ENCODE measurements around the gene VGLL4.

- no peak for TF ChIP-seq CTCF (IDR thresholded peaks at IDR 0.05)
- TF ChIP-seq POLR2A (IDR thresholded peaks at IDR 0.05), result no peak
These were observed 88.4 kb downstream of the VGLL4 start for GRCh38 chr3:11555211-11555782.

Measured in prostate gland (tissue), 2 donors.